ENCODE results near the gene MVB12B. TPM values are rescaled to one million over a fixed set of nuclear protein-coding genes. Genes with fewer than 3 reads are reported as not detected.

The MVB12B gene
- total RNA-seq, 2 donors from 2014 or later: 5.9 to 8.7 TPM

GRCh38 chr9:126436545-126437267 lies 110.1 kb downstream of the MVB12B start:
- no peak for TF ChIP-seq CTCF (IDR thresholded peaks at IDR 0.05)
- Histone ChIP-seq H3K27ac (no peak overlapping the region), H3K4me3 (no peak overlapping the region), H3K36me3 (no peaks in the 10 kb centered on the region), H3K9me3 (no peaks in the 10 kb centered on the region), H3K4me1 (no peaks in the 10 kb centered on the region), H3K27me3 (no peaks in the 10 kb centered on the region)
- DNase-seq (ENCODE audit: low spot score): no peak

- no peak for TF ChIP-seq CTCF (IDR thresholded peaks at IDR 0.05)
- Histone ChIP-seq H3K4me3 (no peak overlapping the region), H3K4me1 (no peaks in the 10 kb centered on the region), H3K27ac (no peak overlapping the region), H3K9me3 (no peaks in the 10 kb centered on the region), H3K36me3 (no peaks in the 10 kb centered on the region), H3K27me3 (no peaks in the 10 kb centered on the region)
- no peak for DNase-seq (ENCODE audit: low spot score)
Observed at GRCh38 chr9:126437268-126437666, 110.6 kb downstream of the MVB12B start.

GRCh38 chr9:126437701-126438100 lies 111.1 kb downstream of the MVB12B start:
- DNase-seq (ENCODE audit: low spot score): no peak
- Histone ChIP-seq H3K27me3 (no peaks in the 10 kb centered on the region), H3K36me3 (no peaks in the 10 kb centered on the region), H3K9me3 (no peaks in the 10 kb centered on the region), H3K4me1 (no peaks in the 10 kb centered on the region), H3K27ac (no peak overlapping the region), H3K4me3 (no peak overlapping the region)
- no peak for TF ChIP-seq CTCF (IDR thresholded peaks at IDR 0.05)

GRCh38 chr9:126438741-126439401 lies 112.2 kb downstream of the MVB12B start:
- H3K9me3 ChIP-seq: no peaks in the 10 kb centered on the region
- no peak for DNase-seq (ENCODE audit: low spot score)
- H3K4me1 ChIP-seq: no peaks in the 10 kb centered on the region
- TF ChIP-seq CTCF (IDR thresholded peaks at IDR 0.05): no peak
- no peak overlapping the region for H3K4me3 ChIP-seq
- H3K27ac ChIP-seq: no peak overlapping the region
- H3K36me3 ChIP-seq: no peaks in the 10 kb centered on the region
- no peaks in the 10 kb centered on the region for H3K27me3 ChIP-seq

GRCh38 chr9:126439402-126439765 lies 112.8 kb downstream of the MVB12B start:
- H3K4me3 ChIP-seq: no peak overlapping the region
- no peak for TF ChIP-seq CTCF (IDR thresholded peaks at IDR 0.05)
- no peak for DNase-seq (ENCODE audit: low spot score)
- H3K27ac ChIP-seq: no peak overlapping the region
- H3K36me3 ChIP-seq: no peaks in the 10 kb centered on the region
- H3K27me3 ChIP-seq: no peaks in the 10 kb centered on the region
- no peaks in the 10 kb centered on the region for H3K4me1 ChIP-seq
- no peaks in the 10 kb centered on the region for H3K9me3 ChIP-seq
